ENCODE results near the gene CXCL13.

DNA sequence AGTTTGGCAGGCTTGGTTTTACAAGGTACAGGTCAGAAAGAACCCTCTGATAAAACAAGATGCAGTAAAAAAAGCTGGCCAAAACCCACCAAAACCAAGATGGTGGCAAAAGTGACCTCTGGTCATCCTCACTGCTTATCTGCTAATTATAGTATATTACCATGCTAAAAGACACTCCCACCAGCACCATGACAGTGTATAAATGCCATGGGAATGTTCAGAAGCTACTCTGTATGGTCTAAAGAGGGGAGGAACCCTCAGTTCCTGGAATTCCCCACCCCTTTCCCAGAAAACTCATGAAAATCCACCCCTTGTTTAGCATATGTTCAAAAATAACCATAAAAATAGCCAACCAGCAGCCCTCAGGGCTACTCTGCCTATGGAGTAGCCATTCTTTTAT is 38.1 kb upstream of the CXCL13 start:
- TF ChIP-seq, protein P1, sequence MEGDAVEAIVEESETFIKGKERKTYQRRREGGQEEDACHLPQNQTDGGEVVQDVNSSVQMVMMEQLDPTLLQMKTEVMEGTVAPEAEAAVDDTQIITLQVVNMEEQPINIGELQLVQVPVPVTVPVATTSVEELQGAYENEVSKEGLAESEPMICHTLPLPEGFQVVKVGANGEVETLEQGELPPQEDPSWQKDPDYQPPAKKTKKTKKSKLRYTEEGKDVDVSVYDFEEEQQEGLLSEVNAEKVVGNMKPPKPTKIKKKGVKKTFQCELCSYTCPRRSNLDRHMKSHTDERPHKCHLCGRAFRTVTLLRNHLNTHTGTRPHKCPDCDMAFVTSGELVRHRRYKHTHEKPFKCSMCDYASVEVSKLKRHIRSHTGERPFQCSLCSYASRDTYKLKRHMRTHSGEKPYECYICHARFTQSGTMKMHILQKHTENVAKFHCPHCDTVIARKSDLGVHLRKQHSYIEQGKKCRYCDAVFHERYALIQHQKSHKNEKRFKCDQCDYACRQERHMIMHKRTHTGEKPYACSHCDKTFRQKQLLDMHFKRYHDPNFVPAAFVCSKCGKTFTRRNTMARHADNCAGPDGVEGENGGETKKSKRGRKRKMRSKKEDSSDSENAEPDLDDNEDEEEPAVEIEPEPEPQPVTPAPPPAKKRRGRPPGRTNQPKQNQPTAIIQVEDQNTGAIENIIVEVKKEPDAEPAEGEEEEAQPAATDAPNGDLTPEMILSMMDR (conservative IDR thresholded peaks at IDR 0.05): no peak
- TF ChIP-seq EZH2 (IDR thresholded peaks at IDR 0.05; ENCODE audit: low read depth): no peak

All from PC-9 (cell line).